K562 (cell line): ENCODE data around the gene SUCLG1. TPM values are rescaled to one million over a fixed set of nuclear protein-coding genes. Genes with fewer than 3 reads are reported as not detected.

ENCODE experiments used
- polyA plus RNA-seq, 8 experiments: library from polyadenylated mRNA; depleted of rRNA in 4 of 8; stranded (reverse) in 5 of 8; unstranded in 3 of 8; fragments of >200 nt; fragmentation: Nextera tagmentation in 2 of 8; fragmentation: Illumina TruSeq in 1 of 8; extraction: Ambion mirVana in 2 of 8; extraction: Trizol in 1 of 8; gene quantifications; 2 replicates each; pipeline versions ENCODE4 v1.2.1 to v1.2.3, GENCODE V29; 2011 to 2014; ENCODE audit warnings: inconsistent platforms in 1 of 8, missing spikeins in 1 of 8
- total RNA-seq, 7 experiments: library from RNA; depleted of rRNA in 6 of 7; stranded (reverse); fragments of >200 nt in 6 of 7; fragmentation: Illumina TruSeq in 2 of 7; extraction: Trizol in 2 of 7; gene quantifications; 2 replicates each; pipeline versions ENCODE4 v1.2.1 to v1.2.3, GENCODE V29; 2011 to 2021; ENCODE audit warnings: low replicate concordance in 1 of 7

Gene SUCLG1
- total and polyA plus RNA-seq, 9 of the 15 experiments (the other 6 are each of a cell fraction or from before 2014, with no cell fraction given): 90.5 to 325 (median 115) TPM

Other genes with a start within 250 kb of the SUCLG1 start
- gene DNAH6, start 57.2 kb upstream of the SUCLG1 start, total RNA-seq (2014; rRNA removed): 0.08 TPM in 1 of 2 replicates, not detected in the other
- gene DNAH6, start 57.2 kb upstream of the SUCLG1 start, total RNA-seq (2014; rRNA removed; fragmentation: Illumina TruSeq; extraction: Trizol): 0.04 TPM in 1 of 2 replicates, not detected in the other
- not detected in 2 replicates for gene DNAH6, start 57.2 kb upstream of the SUCLG1 start, total RNA-seq (2015; rRNA removed; fragmentation: Illumina TruSeq; extraction: Trizol)
- gene DNAH6, start 57.2 kb upstream of the SUCLG1 start, total RNA-seq (2021): 0.49 TPM in 1 of 2 replicates, not detected in the other
- gene DNAH6, start 57.2 kb upstream of the SUCLG1 start, polyA plus RNA-seq (2011; rRNA removed): 0.01 and 0.07 TPM in 2 replicates
- gene DNAH6, start 57.2 kb upstream of the SUCLG1 start, polyA plus RNA-seq (2014; fragmentation: Illumina TruSeq; extraction: Trizol): 0.01 TPM in 1 of 2 replicates, not detected in the other
- under 1 TPM in 1 of 2 experiments, not detected in 1; 0.01 TPM for gene DNAH6, start 57.2 kb upstream of the SUCLG1 start, polyA plus RNA-seq (2014; fragmentation: Nextera tagmentation; extraction: Ambion mirVana)
- not detected in 2 replicates for gene DNAH6, start 57.2 kb upstream of the SUCLG1 start, polyA plus RNA-seq (2014; rRNA removed)